Pulmonary artery endothelial cell (primary cell): ENCODE results near the gene AHNAK2. TPM values are rescaled to one million over a fixed set of nuclear protein-coding genes. Genes with fewer than 3 reads are reported as not detected.
"Not testable (repeated sequence)": the region's sequence is repeated elsewhere in the genome, so short reads cannot be mapped to it uniquely, and the experiment has no call there.

Experiments
- DNase-seq: peaks from one replicate; pipeline ENCODE4 v3.0.0-alpha.2; 2011; ENCODE audit warnings: low read depth, low spot score
- total RNA-seq: library from RNA; depleted of rRNA; stranded (reverse); fragments of >200 nt; gene quantifications from 2 replicates; pipeline ENCODE4 v1.2.3, GENCODE V29; 2014

AHNAK2 gene
- total RNA-seq, 1 donor from 2014 or later: 91.8 TPM

GRCh38 chr14:104928391-104929133 is 49.6 kb downstream of the AHNAK2 start:
- DNase-seq: no peak

DNA sequence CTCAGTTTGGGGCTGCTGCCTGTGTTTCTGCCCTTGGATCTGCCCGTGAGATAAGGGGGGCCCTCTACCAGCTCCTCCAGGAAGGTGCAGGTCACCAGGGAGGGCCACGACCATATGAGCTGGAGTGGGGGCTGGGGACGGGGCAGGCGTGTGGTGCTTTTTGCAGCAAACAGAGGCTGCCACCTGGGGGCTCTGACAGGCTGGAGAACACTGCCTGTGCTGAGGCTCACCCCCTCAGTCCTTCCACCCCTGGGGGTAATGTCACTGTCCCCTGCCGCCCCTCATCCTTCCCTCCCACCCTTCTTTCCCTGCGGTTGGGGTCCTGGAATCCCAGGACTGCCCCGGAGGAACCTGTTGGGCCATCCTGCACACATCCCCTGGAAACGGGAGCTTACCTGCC is 50.3 kb downstream of the AHNAK2 start:
- no peak for DNase-seq

DNA sequence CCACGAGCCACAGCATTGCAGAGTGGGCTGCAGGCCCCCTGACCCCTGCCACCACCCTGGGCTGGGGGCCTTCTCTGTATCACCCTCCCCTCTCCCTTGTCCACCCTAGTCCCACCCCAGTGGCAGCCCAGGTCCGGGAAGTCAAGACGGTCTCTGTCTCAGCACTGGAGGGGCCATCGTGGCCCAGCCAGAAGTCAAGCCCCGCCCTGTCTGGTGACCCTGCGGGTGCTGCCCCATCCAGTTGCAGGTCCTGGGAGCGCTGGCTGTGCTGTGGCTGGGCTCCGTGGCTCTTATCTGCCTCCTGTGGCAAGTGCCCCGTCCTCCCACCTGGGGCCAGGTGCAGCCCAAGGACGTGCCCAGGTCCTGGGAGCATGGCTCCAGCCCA is 50.8 kb downstream of the AHNAK2 start:
- no peak for DNase-seq

DNA sequence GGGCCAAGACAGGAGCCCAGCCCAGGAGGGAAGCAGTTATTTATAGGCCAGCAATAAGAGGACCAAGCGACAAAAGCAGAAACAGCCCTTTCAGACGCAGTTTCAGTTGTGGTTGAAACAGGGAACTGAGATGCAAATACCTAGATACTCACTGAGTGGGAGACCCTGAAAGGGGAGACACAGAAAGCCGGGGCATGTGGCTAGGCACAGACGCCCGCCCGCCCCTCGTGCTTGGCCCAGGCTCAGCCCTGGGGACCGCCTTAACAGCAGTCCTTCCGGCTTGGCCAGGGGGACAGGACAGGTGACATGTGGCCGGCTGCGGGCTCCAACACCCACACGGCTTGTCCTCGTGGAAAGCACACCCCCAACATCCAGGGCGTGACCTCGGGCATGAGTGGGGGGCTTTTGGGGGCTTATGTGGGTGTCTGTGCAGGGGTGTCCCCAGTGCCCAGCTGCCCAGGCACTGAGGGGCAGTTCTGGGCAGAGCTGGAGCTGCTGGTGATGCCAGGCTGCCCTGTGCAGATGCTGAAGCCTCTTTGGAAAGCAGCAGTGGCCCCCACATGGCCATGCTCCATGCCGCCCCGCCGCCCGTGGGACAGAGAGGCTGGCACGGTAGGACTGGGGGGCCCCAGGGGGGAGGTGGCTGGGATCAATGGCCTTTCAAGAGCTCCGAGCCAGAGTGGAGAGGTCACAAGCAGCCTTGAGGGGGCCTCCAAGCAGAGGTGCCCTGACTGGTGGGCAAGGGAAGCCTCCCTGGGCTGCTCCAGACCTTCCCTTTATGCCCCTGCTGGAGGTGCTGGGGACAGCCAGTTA is 51.3 kb downstream of the AHNAK2 start:
- no peak for DNase-seq

DNA sequence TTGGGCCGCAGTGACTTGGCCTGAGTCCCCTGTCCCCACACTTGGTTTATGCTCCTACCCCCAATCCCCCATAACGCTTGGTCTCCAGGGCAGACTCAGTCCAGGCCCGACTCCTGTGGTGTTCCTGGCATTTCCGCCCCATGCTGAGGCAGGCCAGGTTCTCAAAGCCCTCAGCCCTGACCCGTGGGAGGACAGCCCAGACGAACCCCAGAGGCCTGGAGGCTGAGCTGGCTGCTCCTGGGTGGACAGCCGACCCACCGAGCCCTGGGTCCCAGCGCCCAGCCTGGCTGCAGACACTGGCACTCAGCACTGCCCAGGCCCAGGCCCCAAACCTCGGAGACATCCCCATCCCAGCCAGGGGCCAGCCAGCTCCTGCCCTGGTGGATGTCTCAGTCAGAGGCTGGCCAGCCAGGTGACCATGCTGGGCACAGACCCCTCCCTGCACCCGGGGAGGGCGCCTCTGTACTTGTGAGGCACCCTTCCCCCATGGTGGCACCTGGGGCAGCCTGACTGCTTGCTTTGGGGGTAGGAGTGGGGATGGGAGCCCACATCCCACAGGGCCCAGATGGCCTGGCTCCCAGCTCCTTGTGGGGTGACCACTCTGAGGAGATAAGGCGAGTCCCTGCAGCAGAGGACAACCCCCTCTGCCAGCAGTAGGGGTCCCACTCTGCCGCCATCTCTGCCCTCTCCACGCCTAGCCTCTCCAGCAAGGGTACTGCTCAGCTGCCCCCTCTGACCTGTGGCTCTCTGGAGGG is 52.1 kb downstream of the AHNAK2 start:
- DNase-seq: no peak

GRCh38 chr14:104925214-104925854 is 52.8 kb downstream of the AHNAK2 start:
- no peak for DNase-seq

DNA sequence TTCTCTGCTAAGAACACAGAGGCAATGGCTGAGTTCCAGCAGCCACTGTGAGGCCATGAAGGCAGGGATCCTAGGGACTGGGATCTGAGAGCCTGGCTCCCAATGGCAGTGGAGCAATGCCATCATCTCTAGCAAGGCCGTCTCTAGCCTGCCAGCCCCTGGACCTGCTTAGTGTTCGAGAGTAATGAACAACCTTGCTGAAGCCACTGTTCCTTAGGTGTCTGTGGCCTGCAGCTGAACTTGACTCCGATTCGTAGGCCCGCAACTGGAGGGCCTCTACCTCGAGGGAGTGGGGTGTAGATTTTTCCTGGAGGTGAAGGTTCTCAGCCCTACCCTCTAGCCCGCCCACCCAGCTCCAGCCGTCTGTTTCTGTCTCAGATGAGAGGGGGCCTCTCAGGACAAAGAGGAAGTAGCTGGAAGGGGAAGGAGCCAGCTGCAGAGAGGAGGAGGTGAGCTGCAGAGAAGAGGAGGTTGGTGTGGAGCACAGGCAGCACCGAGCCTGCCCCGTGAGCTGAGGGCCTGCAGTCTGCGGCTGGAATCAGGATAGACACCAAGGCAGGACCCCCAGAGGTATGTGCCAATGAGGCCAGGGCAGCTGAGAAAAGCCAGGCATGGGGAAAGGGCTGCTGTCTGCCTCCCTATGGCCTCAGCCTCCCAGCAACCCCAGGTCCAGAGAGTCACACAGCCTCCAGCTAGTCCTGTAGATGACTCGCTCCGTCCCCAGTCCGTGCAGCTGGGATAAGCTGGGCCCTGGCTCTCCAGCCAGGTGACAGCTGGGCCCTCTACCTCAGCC is 53.6 kb downstream of the AHNAK2 start, which contains the start of gene PLD4:
TSS of gene PLD4 (plus strand) at position 459 of the 793 bp plus-strand sequence. CDS start 2,262 bp downstream, outside the sequence.
- DNase-seq: no peak

- DNase-seq: no peak
These were observed 54.3 kb downstream of the AHNAK2 start for GRCh38 chr14:104923640-104924420.

DNA sequence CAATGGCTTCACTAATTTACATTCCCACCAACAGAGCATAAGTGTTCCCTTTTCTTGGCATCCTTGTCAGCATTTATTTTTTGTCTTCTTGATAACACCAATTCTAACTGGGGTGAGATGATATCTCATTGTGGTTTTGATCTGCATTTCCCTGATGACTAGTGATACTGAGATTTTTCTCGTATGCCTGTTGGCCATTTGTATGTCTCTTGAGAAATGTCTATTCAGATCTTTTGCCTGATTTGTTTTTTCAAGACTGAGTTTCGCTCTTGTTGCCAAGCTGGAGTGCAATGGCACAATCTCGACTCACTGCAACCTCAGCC is 58.2 kb downstream of the AHNAK2 start:
- DNase-seq: no peak

DNA sequence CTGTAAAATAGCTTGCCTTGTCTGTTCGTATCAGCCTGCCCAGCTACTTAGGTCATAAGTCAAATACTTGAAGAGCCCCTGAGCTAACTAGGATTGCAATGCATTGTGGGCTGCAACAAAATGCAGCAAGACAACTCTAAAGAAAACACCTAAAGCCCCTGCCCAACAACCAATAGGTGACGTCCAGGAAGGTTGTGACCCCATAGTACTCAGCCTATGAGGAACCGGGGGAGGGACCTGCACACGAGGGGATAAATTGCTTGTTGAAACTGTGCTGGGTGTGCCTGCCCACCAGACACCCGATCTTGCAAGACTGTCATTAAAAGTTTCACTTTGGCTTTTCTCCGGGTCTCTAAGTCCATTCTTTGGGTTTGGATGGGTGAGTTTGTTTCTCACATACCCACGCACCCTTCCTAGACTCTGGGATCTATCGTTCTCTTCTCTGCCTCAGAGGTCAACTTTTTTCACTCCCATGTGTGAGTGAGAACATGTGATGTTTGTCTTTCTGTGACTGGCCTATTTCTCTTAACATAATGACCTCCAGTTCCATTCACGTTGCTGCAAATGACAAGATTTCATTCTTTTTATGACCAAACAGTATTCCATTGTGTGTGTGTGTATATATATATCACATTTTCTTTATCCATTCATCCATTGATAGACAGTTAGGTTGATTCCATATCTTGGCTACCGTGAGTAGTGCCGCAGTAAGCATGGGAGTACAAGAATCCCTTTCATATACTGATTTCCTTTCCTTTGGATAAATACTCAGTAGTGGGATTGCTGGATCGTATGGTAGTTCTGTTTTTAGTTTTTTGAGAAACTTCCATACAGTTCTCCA is 58.8 kb downstream of the AHNAK2 start:
- DNase-seq: not testable (repeated sequence)

DNA sequence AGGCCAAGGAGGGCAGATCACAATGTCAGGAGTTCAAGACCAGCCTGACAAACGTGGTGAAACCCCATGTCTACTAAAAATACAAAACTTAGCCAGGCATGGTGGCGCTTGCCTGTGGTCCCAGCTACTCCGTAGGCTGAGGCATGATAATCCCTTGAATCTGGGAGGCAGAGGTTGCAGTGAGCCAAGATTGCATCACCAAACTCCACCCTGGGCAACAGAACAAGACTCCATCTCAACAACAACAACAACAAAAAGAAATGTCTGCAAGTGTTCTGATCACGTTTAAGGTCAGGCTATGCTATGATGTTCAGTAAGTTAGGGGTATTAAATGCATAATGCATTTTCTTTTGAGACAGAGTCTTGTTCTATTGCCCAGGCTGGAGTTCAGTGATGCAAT is 60.2 kb downstream of the AHNAK2 start:
- no peak for DNase-seq

DNA sequence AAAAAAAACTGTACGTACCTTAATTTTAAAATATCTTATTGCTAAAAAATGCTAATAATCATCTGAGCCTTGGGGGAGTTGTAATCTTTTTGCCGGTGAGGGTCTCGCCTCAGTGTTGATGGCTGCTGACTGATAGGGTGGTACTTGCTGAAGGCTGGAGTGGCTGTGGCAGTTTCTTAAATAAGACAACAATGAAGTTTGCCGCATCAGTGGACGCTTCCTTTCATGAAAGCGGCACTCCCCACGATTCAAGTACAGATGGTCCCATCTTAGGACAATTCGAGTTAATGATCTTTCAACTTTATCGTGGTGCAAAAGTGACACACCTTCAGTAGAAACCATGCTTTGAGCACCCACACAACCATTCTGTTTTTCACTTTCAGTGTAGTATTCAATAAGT is 61.1 kb downstream of the AHNAK2 start:
- DNase-seq: no peak

DNA sequence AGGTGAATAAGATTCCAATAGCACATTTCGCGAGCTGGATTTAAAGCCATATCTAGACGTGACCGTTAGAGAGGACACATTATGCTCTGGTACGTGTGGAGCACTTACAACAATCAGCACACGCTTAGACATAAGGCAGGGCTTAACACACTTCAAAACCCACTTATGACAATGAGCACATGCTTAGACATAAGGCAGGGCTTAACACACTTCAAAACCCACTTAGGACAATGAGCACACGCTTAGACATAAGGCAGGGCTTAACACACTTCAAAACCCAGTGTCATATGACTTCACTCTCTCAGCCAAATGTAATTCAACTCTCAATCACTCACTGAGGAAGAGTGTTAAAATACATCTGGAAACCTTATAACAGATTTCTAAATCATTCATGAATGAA is 64.7 kb downstream of the AHNAK2 start:
- DNase-seq: no peak

DNA sequence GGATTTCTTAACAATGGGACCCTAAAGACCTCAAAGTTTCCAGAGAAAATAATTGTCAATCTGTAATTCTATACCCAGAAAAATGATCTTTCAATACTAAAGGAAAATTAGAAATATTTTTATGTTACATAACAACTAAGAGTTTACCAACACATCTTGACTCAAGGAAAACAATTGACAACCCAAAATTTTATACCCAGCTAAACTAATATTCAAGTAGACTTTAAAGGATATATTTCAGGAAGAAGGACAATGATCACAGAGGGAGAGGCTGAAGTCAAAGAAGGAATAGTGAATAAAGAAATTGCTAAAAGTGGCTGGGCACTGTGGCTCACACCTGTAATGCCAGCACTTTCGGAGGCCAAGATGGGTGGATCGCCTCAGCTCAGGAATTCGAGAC is 66.1 kb downstream of the AHNAK2 start:
- no peak for DNase-seq

DNA sequence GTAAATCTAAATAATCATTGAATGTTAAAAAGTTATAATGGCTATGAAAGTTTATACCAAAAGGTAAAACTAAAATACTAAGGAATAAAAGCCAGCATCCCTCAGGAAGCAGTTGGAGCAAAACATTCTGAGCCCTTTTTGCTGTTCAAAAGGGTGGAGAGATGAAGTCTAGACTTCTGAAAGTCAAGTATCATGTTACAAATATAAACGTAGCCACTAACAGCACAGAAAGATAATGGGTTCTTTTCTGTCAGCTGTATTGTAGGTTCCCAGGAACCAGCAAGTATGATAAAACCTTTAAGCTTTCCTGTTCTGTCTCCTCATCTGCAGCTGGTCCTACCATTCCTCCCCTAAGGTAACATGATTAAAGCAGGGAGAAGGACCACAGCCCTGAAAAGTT is 69.9 kb downstream of the AHNAK2 start:
- DNase-seq: no peak

GRCh38 chr14:104905579-104905933 is 72.6 kb downstream of the AHNAK2 start:
- not testable (repeated sequence) for DNase-seq

DNA sequence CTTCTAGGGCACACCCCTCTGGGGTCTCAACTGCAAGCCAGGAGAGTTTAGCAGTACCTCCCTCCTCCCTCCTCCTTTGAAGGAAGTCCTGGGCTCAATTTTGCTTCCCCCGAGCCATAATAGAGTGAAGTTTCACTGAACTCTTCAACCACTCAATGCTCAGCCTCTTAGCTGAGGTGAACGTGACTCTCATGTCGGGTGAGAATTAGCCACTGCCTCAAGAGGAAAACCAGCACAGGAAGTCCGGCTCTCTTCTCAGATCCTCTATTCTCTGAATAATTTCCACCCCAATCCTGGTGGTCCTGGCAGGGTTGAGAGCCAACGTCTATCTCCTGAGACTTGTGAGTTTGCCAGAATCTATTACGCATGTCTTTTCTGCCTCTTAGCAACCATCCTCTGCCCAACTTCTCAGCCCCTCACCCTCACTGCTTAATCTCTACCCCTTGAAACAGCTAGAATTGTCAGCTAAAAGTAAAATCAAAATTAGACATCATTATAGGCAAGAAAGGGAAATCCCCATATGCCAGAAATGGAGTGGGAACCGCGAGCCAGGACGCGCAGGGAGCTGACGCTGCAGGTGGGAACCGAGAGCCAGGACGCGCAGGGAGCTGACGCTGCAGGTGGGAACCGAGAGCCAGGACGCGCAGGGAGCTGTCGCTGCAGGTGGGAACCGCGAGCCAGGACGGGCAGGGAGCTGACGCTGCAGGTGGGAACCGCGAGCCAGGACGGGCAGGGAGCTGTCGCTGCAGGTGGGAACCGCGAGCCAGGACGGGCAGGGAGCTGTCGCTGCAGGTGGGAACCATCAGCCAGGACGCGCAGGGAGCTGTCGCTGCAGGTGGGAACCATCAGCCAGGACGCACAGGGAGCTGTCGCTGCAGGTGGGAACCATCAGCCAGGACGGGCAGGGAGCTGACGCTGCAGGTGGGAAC is 73.3 kb downstream of the AHNAK2 start:
- DNase-seq: not testable (repeated sequence)

GRCh38 chr14:104903990-104904389 is 74.2 kb downstream of the AHNAK2 start:
- DNase-seq: no peak
